Breast epithelium (tissue), 3 donors: ENCODE data around the gene GPM6B.

ENCODE experiments used
- POLR2A ChIP-seq: fragments of 450-650 bp; IDR thresholded peaks from one replicate; pipeline ENCODE4 v1.6.1; 2016; ENCODE audit warnings: antibody characterized with exemption, mild to moderate bottlenecking, moderate library complexity
- POLR2AphosphoS5 ChIP-seq, 3 donors: sonication (generic); formaldehyde crosslinking; IDR thresholded peaks; one replicate each; pipeline ENCODE4 v1.6.1; 2017; ENCODE audit warnings: antibody characterized with exemption in 3 of 3
- TF ChIP-seq, protein P1 (sequence below), 3 donors: fragments of 450-650 bp; IDR thresholded peaks; one replicate each; pipeline ENCODE4 v1.5.1; 2016 to 2017; ENCODE audit warnings: antibody characterized with exemption in 3 of 3, mild to moderate bottlenecking in 3 of 3, moderate library complexity in 3 of 3

DNA sequence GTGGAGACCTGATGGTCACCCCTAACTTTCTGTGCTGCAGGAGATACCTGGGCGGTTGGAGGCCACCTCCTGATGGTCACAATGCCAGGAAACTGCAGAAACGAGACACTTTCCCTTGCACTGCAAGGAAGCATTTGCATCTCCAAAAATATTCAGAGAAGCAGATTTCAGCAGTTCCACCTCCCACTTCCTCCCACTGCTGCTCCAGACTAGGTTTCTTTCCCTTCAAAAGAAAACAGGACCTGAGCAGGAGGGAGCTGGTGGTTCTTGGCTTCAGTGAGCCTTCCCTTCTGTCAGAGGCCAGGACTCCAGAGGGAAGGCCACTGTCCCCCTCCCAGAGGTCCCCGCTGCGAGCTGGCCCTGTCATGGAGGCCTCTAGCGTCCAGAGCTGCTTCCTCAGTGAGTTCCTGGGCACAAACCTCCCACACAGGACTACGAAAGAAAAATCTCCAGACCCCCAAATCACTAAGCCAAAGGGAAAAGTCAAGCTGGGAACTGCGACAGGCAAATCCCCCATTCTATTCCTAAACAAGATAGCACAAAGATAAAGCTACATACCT, 35.9 kb downstream of the GPM6B start:
- TF ChIP-seq, protein P1, sequence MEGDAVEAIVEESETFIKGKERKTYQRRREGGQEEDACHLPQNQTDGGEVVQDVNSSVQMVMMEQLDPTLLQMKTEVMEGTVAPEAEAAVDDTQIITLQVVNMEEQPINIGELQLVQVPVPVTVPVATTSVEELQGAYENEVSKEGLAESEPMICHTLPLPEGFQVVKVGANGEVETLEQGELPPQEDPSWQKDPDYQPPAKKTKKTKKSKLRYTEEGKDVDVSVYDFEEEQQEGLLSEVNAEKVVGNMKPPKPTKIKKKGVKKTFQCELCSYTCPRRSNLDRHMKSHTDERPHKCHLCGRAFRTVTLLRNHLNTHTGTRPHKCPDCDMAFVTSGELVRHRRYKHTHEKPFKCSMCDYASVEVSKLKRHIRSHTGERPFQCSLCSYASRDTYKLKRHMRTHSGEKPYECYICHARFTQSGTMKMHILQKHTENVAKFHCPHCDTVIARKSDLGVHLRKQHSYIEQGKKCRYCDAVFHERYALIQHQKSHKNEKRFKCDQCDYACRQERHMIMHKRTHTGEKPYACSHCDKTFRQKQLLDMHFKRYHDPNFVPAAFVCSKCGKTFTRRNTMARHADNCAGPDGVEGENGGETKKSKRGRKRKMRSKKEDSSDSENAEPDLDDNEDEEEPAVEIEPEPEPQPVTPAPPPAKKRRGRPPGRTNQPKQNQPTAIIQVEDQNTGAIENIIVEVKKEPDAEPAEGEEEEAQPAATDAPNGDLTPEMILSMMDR (IDR thresholded peaks at IDR 0.05): no peak
- TF ChIP-seq POLR2AphosphoS5 (IDR thresholded peaks at IDR 0.05) (no peak), POLR2A (no peak)
